Right lung (tissue), 5 donors: Measurements from ENCODE around the gene WIPI1. TPM values are rescaled to one million over a fixed set of nuclear protein-coding genes. Genes with fewer than 3 reads are reported as not detected.
"Not testable (repeated sequence)": the region's sequence is repeated elsewhere in the genome, so short reads cannot be mapped to it uniquely, and the experiment has no call there.

Experiments used
- DNase-seq, 2 donors: peaks; one replicate each; pipeline ENCODE4 v3.0.0-alpha.2; 2013
- polyA plus RNA-seq, 5 donors: library from polyadenylated mRNA; unstranded; fragments of 120-200 nt; gene quantifications; one replicate each; pipeline versions ENCODE4 v1.2.1 to v1.2.3, GENCODE V29; 2013; ENCODE audit warnings: inconsistent platforms in 1 of 5, low replicate concordance in 1 of 5; ENCODE audit not compliant: insufficient read length in 5 of 5, insufficient read depth in 1 of 5

The WIPI1 gene
- polyA plus RNA-seq, 5 donors, result 18.8 to 22.5 (median 21.4) TPM

- DNase-seq, result no peak
Measured at GRCh38 chr17:68385490-68386215, 71.6 kb downstream of the WIPI1 start.

DNA sequence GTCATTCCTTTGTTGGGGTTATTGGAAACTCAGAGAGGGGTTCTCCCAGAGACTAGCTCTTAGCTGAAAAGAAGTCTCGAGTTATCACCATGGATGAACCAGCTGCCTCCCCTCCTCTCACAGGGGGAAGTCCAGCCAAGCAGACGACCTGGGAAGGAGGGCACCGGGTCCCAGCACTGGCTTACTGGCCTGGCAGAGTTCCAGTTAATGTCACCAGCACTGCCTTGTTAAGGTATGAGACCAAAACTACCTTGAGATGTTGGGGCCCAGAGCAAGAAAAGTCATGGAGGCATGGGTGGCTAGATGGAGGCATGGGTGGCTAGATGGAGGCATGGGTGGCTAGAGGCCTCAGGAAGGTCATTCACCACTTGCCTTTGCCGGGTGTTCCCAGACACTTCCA is 72.4 kb downstream of the WIPI1 start:
- no peak for DNase-seq

DNA sequence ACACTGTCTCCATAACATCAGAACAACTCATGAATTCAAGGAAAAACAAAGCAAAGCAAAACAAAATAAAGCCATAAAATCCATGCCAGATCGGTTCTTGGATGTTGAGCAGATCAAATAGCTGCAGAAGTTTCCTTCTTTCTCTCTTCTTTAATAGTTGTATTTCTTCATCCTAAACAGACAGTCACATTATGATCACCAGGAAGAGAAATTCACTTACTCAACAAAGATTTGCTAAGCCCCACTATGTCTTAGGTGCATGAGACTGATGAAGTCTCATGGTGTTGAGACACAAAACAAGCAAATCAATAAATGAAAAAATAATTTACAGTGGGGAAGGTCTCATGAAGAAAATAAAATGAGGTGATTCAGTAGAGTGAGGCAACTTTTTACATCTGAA is 72.8 kb downstream of the WIPI1 start:
- no peak for DNase-seq

DNA sequence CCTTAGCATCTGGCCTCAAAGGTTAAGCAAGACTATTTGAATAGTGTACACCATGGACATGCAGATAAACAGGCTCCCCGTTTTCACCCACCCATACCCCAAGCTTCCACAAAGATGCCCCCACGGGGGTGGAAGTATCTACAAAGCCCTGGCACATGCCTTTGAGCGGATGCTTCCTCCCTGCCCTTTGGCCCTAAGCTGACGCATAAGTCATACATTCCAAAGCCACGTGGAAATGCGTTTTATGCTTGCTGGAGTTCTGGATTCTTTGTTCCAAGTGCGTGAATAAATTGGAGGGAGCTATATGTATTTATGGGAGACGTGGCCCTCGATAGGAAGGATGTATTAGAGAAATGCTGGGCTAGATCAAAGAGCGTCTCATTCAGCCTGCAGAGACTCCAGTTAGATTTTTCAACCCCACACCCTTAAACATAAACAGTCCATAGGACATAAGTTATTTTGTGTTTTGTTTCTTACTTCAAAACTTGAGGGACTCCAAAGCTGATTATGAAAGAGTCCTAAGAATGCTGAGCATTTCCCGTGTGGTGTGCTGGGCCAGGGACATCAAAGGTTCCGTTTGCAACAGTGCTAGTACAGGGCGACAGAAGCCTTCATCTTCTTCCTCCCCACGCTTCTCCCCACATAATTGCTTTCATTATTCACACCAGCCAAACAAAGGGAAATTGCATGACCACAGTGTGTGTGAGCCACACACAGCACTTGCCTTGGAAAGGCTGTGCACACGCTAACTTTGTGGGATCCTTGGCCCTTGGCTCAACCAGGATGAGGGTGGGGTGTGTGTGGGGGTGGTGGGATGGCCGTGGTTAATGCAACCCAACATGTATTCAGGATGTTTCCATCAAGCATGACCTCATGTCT is 73.6 kb downstream of the WIPI1 start:
- DNase-seq, result peak; percentile 52 to 63

DNA sequence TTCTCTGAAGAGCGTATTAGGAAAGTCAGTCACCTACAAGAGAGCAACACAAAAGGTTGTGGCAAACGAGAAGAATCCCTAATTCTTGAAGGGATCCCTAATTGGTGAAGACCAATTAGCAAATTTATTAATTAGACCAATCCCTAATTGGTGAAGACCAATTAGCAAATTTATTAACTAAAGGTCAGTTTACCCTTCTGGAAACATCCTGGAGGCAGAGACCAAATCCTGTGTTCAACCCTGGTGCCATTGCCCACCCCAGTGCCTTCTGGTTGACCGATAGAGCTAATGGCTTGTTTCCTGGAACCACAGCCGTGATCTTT is 74.2 kb downstream of the WIPI1 start:
- DNase-seq, result no peak

- no peak for DNase-seq
Measured at GRCh38 chr17:68382582-68383085, 74.7 kb downstream of the WIPI1 start.

- no peak for DNase-seq
Measured at GRCh38 chr17:68381076-68381900, 76.0 kb downstream of the WIPI1 start.

GRCh38 chr17:68379692-68380677 is 77.3 kb downstream of the WIPI1 start:
- no peak for DNase-seq

DNA sequence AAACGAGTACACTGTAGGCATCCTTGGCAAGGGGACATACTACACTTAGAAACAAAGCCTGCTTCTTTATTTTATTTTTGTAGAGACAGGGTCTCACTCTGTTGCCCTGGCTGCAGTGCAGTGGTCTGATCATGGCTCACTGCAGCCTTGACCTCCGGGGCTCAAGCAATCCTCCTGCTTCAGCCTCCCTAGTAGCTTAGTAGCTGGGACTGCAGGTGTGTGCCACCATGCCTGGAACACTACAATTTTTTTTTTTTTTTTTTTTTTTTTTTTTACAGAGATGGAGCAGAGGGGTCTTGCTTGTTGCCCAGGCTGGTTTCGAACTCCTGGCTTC is 78.2 kb downstream of the WIPI1 start:
- no peak for DNase-seq

GRCh38 chr17:68378268-68379176 is 78.8 kb downstream of the WIPI1 start:
- peak; percentile 63 to 64 for DNase-seq

DNA sequence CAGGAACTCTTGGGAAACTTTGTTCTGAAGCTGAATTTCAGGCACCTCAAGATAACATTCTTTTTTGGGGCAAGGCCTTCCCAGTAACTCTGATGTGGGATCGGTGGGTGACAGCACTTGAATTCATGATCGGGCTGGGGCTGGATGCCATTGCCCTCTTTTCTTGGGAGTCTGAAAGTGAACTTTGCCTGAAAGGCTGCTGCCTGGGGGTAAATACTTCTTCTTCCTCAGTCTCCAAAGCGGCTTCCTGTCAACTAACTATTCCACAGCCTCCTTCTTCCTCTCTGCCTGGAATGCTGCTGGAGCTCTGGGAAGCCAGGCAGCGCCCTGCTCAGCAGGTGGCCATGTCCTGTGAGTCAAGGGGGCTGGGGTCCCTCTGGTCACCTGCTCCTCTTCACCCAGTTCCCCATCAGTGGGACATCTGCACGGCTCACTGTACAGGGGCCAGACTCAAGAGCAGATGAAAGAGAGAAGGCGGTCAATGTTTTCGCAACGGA is 79.5 kb downstream of the WIPI1 start:
- DNase-seq, result no peak

DNA sequence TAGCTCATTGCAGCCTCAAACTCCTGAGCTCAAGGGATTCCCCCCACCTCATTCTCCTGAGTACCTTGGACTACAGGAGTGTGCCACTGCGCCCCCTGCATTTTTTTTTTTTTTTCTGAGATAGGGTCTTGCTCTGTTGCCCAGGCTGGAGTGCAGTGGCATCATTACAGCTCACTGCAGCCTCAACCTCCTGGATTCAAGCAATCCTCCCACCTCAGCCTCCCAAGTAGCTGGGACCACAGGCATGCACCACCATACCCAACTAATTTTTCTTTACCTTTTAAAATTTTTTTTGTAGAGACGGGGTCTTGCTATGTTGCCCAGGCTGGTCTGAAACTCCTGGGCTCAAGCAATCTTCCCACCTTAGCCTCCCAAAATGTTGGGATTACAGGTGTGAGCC is 81.1 kb downstream of the WIPI1 start:
- DNase-seq, result not testable (repeated sequence)

DNA sequence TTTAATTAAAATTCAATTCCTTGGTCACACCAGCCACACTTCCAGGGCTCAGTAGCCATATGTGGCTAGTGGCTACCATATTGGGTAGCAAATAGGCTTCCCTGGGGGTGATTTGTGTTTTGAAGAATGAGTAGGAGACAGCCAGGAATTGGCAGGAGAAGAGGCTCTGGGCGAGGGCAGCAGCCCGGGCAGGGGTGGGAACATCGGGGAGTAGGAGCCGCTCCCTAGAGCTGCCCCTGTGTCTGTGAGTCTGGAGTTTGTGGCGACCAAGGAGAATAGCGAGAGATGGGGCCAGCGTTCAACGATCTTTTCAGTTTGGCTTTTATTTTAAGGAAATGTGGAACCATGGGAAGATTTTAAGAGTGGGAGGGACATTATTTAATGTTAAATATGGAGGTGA is 81.7 kb downstream of the WIPI1 start:
- DNase-seq, result no peak

Other genes starting within 250 kb of the WIPI1 start
- 10 to 100 TPM; 69.6 to 93.8 (median 81.5) TPM for gene AMZ2, start 209.5 kb downstream of the WIPI1 start, polyA plus RNA-seq
- 1 to 10 TPM in 1 of 5 donors, under 1 TPM in 4; 0.60 to 1.0 (median 0.76) TPM for gene SLC16A6, start 166.4 kb downstream of the WIPI1 start, polyA plus RNA-seq
- gene ARSG, start 166.0 kb downstream of the WIPI1 start, polyA plus RNA-seq, result 1 to 10 TPM; 2.4 to 6.4 (median 4.1) TPM
- gene PRKAR1A, start 54.9 kb upstream of the WIPI1 start, polyA plus RNA-seq, result 100 to 1,000 TPM; 269 to 376 (median 352) TPM
- gene FAM20A, start 143.9 kb upstream of the WIPI1 start, polyA plus RNA-seq, result 1 to 10 TPM; 5.1 to 6.0 (median 5.3) TPM